IMR-90 (cell line): ENCODE measurements around the gene EFCC1. TPM values are rescaled to one million over a fixed set of nuclear protein-coding genes. Genes with fewer than 3 reads are reported as not detected.

Experiments
- ATAC-seq: fragments of 200-7000 bp; cut with Tn5 transposase; 2 replicates; pipeline ENCODE4 v1.9.1; 2020; ENCODE audit warnings: low read depth, mild to moderate bottlenecking, moderate library complexity
- BruUV-seq: library from RNA; stranded (reverse); fragments of 400-500 nt; replicated peaks from 2 replicates; lab custom pipeline; 2021; lab: Mats Ljungman, UMichigan
- CTCF ChIA-PET: fragments of 300-600 bp; formaldehyde crosslinking; extraction: SDS; loops from one replicate; lab custom pipeline; 2021; ENCODE audit warnings: antibody characterized with exemption; lab: Yijun Ruan, JAX
- POLR2A ChIA-PET: fragments of 300-600 bp; sonication (Branson Sonifier 250); formaldehyde crosslinking; loops from one replicate; lab custom pipeline; 2022; ENCODE audit warnings: antibody characterized with exemption; ENCODE audit not compliant: unreplicated experiment; lab: Charles Lee
- DNase-seq: peaks from one replicate; pipeline ENCODE4 v3.0.0; 2013
- H2AFZ ChIP-seq: replicated peaks from 2 replicates; pipeline ENCODE3; 2013; ENCODE audit warnings: low read length, mild to moderate bottlenecking; ENCODE audit not compliant: poor library complexity
- H2AK5ac ChIP-seq: 2 replicates; pipeline ENCODE4 v1.6.1; 2013; ENCODE audit warnings: low read depth, low read length, inconsistent platforms
- H2AK9ac ChIP-seq: replicated peaks from 2 replicates; pipeline ENCODE3; 2013; ENCODE audit warnings: mild to moderate bottlenecking, low read depth, low read length, moderate library complexity; ENCODE audit not compliant: poor library complexity
- H2BK120ac ChIP-seq: 2 replicates; pipeline ENCODE4 v1.6.1; 2013; ENCODE audit warnings: low read depth, low read length, inconsistent platforms
- H2BK15ac ChIP-seq: 3 replicates; pipeline ENCODE4 v1.6.1; 2013; ENCODE audit warnings: low read depth, low read length, inconsistent platforms
- H2BK20ac ChIP-seq: 2 replicates; pipeline ENCODE4 v1.6.1; 2013; ENCODE audit warnings: low read depth, mild to moderate bottlenecking, inconsistent platforms, low read length, moderate library complexity
- H2BK5ac ChIP-seq: 2 replicates; pipeline ENCODE4 v1.6.1; 2013; ENCODE audit warnings: mild to moderate bottlenecking, low read depth, low read length, inconsistent platforms; ENCODE audit not compliant: poor library complexity, severe bottlenecking
- H3K14ac ChIP-seq: replicated peaks from 2 replicates; pipeline ENCODE4 v1.6.1; 2013; ENCODE audit warnings: low read depth, low read length, inconsistent platforms
- H3K18ac ChIP-seq: 2 replicates; pipeline ENCODE4 v1.6.1; 2013; ENCODE audit warnings: low read depth, low read length, control low read depth
- H3K23ac ChIP-seq: 2 replicates; pipeline ENCODE4 v1.6.1; 2013; ENCODE audit warnings: low read depth, low read length, inconsistent platforms
- H3K27ac ChIP-seq: 2 replicates; pipeline ENCODE4 v1.5.1; 2013; ENCODE audit warnings: mild to moderate bottlenecking, control low read depth, low read length; ENCODE audit not compliant: insufficient read depth
- H3K27me3 ChIP-seq: 2 replicates; pipeline ENCODE4 v1.6.1; 2013; ENCODE audit warnings: low read length; ENCODE audit not compliant: control insufficient read depth, insufficient read depth
- H3K36me3 ChIP-seq: 2 replicates; pipeline ENCODE4 v1.6.1; 2013; ENCODE audit warnings: low read length, mixed read lengths; ENCODE audit not compliant: control insufficient read depth, insufficient read depth
- H3K4ac ChIP-seq: 2 replicates; pipeline ENCODE4 v1.6.1; 2013; ENCODE audit warnings: low read depth, low read length, inconsistent platforms
- H3K4me1 ChIP-seq: 2 replicates; pipeline ENCODE4 v1.6.1; 2013; ENCODE audit warnings: low read length, mixed read lengths; ENCODE audit not compliant: control insufficient read depth, insufficient read depth
- H3K4me2 ChIP-seq: 2 replicates; pipeline ENCODE4 v1.6.1; 2013; ENCODE audit warnings: low read depth, mild to moderate bottlenecking, control low read depth, low read length, moderate library complexity
- H3K4me3 ChIP-seq: 2 replicates; pipeline ENCODE4 v1.5.1; 2013; ENCODE audit warnings: low read depth, mild to moderate bottlenecking, control low read depth, low read length, moderate library complexity; ENCODE audit not compliant: insufficient read depth
- H3K56ac ChIP-seq: 2 replicates; pipeline ENCODE4 v1.6.1; 2013; ENCODE audit warnings: low read length, inconsistent platforms; ENCODE audit not compliant: insufficient read depth; ENCODE audit errors: extremely low read depth
- H3K79me1 ChIP-seq, 2 experiments: 2 replicates each; pipeline ENCODE4 v1.6.1; 2013; ENCODE audit warnings: low read length in 2 of 2, inconsistent platforms in 1 of 2, low read depth in 1 of 2
- H3K9ac ChIP-seq: 2 replicates; pipeline ENCODE4 v1.6.1; 2013; ENCODE audit warnings: low read depth, low read length, control low read depth
- H3K9me1 ChIP-seq: 2 replicates; pipeline ENCODE4 v1.6.1; 2013; ENCODE audit warnings: low read length, inconsistent platforms; ENCODE audit not compliant: insufficient read depth
- H3K9me3 ChIP-seq: 2 replicates; pipeline ENCODE4 v1.6.1; 2013; ENCODE audit warnings: low read length; ENCODE audit not compliant: control insufficient read depth, insufficient read depth
- H4K20me1 ChIP-seq: 2 replicates; pipeline ENCODE4 v1.6.1; 2013; ENCODE audit warnings: low read length, inconsistent platforms; ENCODE audit not compliant: insufficient read depth
- H4K5ac ChIP-seq: 2 replicates; pipeline ENCODE4 v1.6.1; 2013; ENCODE audit warnings: mild to moderate bottlenecking, low read depth, low read length, control low read depth
- H4K8ac ChIP-seq, 2 experiments: 2 replicates each; pipeline ENCODE4 v1.6.1; 2013; ENCODE audit warnings: low read depth in 2 of 2, low read length in 2 of 2, control low read depth in 1 of 2, inconsistent platforms in 1 of 2
- H4K91ac ChIP-seq: 2 replicates; pipeline ENCODE4 v1.6.1; 2013; ENCODE audit warnings: low read depth, low read length, inconsistent platforms; ENCODE audit not compliant: insufficient read depth
- BHLHE40 ChIP-seq: fragments of 150-350 bp; IDR thresholded peaks from 2 replicates; pipeline ENCODE4 v1.6.1; 2016; ENCODE audit warnings: mild to moderate bottlenecking, low read depth, low read length
- CEBPB ChIP-seq: IDR thresholded peaks from 2 replicates; pipeline ENCODE4 v1.6.1; 2012; ENCODE audit warnings: low read depth, low read length, improper control_type of control experiment
- CHD1 ChIP-seq: IDR thresholded peaks from 2 replicates; pipeline ENCODE4 v1.6.1; 2012; ENCODE audit warnings: low read depth, low read length, improper control_type of control experiment
- ELK1 ChIP-seq: fragments of 150-350 bp; IDR thresholded peaks from 2 replicates; pipeline ENCODE4 v1.6.1; 2016; ENCODE audit warnings: low read depth, mild to moderate bottlenecking, low read length, moderate library complexity, borderline replicate concordance
- MAFK ChIP-seq: IDR thresholded peaks from 2 replicates; pipeline ENCODE4 v1.6.1; 2012; ENCODE audit warnings: low read depth, low read length, improper control_type of control experiment
- POLR2A ChIP-seq: IDR thresholded peaks from 2 replicates; pipeline ENCODE4 v1.6.1; 2012; ENCODE audit warnings: mild to moderate bottlenecking, low read depth, low read length
- RAD21 ChIP-seq: IDR thresholded peaks from 2 replicates; pipeline ENCODE4 v1.6.1; 2012; ENCODE audit warnings: low read length, improper control_type of control experiment
- WGBS, 2 experiments: methylation state at CpG; one replicate each; pipeline versions ENCODE4 v1.1.5 to v1.1.7; 2013; ENCODE audit warnings: missing lambda C conversion rate in 2 of 2; ENCODE audit not compliant: insufficient read length in 1 of 2; ENCODE audit errors: extremely low coverage in 2 of 2; 5-methylcytosine and 5-hydroxymethylcytosine counted together
- dilution Hi-C: fragments of 300-500 bp; cut with HindIII; formaldehyde crosslinking; loops from one replicate; pipeline ENCODE4 v1.14.3; 2018; ENCODE audit warnings: low sequenced_read_pairs; ENCODE audit not compliant: unreplicated experiment
- in situ Hi-C: fragments of 300-500 bp; cut with MboI; formaldehyde crosslinking; loops from 3 replicates; pipeline ENCODE4 v1.14.3; 2019; ENCODE audit warnings: low sequenced_read_pairs, inconsistent platforms, mixed read lengths
- intact Hi-C: fragments of 100-400 bp; cut with micrococcal nuclease; formaldehyde crosslinking; loops from 2 replicates; pipeline ENCODE4 v1.10.0; 2022
- polyA plus RNA-seq, 3 experiments: library from polyadenylated mRNA; depleted of rRNA; stranded (reverse); fragments of >200 nt; gene quantifications; 2 replicates each; pipeline ENCODE4 v1.2.3, GENCODE V29; 2012; ENCODE audit warnings: low replicate concordance in 1 of 3
- total RNA-seq: library from RNA; depleted of rRNA; stranded (reverse); fragments of >200 nt; gene quantifications from 2 replicates; pipeline ENCODE4 v1.2.3, GENCODE V29; 2012
- TF ChIP-seq, protein P1 (sequence below): conservative IDR thresholded peaks from 2 replicates; pipeline ENCODE4 v1.5.1; 2012; ENCODE audit warnings: mild to moderate bottlenecking, low read depth, low read length, improper control_type of control experiment
- TF ChIP-seq, protein P2 (sequence below): fragments of 150-350 bp; IDR thresholded peaks from 2 replicates; pipeline ENCODE4 v1.6.1; 2017; ENCODE audit warnings: mild to moderate bottlenecking, antibody characterized with exemption, low read length, low read depth

EFCC1 gene
- total and polyA plus RNA-seq, 2 of the 4 experiments (the other 2 are of a cell fraction): not detected

GRCh38 chr3:129031476-129032215 is 30.5 kb downstream of the EFCC1 start:
- Histone ChIP-seq H3K4me3 (no peak overlapping the region), H4K8ac (no peak overlapping the region), H2BK15ac (no peak overlapping the region), H4K5ac (no peak overlapping the region), H3K79me1 (no peaks in the 10 kb centered on the region), H3K9ac (no peak overlapping the region), H3K4ac (no peak overlapping the region), H4K20me1 (no peaks in the 10 kb centered on the region), H2BK120ac (no peak overlapping the region), H2AK5ac (no peak overlapping the region), H3K4me1 (peaks cover 2% of the 10 kb centered on the region; the same call in 1 of the 2 replicates), H3K36me3 (no peaks in the 10 kb centered on the region), H3K27me3 (peaks cover 36% of the 10 kb centered on the region), H3K56ac (no peak overlapping the region), H3K27ac (no peak overlapping the region), H2BK20ac (no peak overlapping the region), H3K9me1 (no peaks in the 10 kb centered on the region), H3K4me2 (no peak overlapping the region), H2AK9ac (no peak overlapping the region), H3K18ac (no peak overlapping the region), H2AFZ (no peak overlapping the region), H2BK5ac (no peak overlapping the region), H3K23ac (no peak overlapping the region), H4K91ac (no peak overlapping the region), H3K14ac (no peak overlapping the region), H3K9me3 (peaks cover 3% of the 10 kb centered on the region; the same call in 1 of the 2 replicates)
- no peak for DNase-seq
- in situ Hi-C loops: no loop called here
- dilution Hi-C loops: no loop called here
- intact Hi-C loops: no loop called here
- ATAC-seq: no peak
- BruUV-seq: no TSS peak
- no peak for TF ChIP-seq CHD1
- TF ChIP-seq ELK1: no peak
- no peak for TF ChIP-seq POLR2A
- TF ChIP-seq CEBPB: no peak
- TF ChIP-seq, protein P1, sequence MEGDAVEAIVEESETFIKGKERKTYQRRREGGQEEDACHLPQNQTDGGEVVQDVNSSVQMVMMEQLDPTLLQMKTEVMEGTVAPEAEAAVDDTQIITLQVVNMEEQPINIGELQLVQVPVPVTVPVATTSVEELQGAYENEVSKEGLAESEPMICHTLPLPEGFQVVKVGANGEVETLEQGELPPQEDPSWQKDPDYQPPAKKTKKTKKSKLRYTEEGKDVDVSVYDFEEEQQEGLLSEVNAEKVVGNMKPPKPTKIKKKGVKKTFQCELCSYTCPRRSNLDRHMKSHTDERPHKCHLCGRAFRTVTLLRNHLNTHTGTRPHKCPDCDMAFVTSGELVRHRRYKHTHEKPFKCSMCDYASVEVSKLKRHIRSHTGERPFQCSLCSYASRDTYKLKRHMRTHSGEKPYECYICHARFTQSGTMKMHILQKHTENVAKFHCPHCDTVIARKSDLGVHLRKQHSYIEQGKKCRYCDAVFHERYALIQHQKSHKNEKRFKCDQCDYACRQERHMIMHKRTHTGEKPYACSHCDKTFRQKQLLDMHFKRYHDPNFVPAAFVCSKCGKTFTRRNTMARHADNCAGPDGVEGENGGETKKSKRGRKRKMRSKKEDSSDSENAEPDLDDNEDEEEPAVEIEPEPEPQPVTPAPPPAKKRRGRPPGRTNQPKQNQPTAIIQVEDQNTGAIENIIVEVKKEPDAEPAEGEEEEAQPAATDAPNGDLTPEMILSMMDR: no peak
- no peak for TF ChIP-seq RAD21
- TF ChIP-seq BHLHE40: no peak
- TF ChIP-seq MAFK: no peak
- TF ChIP-seq, protein P2, sequence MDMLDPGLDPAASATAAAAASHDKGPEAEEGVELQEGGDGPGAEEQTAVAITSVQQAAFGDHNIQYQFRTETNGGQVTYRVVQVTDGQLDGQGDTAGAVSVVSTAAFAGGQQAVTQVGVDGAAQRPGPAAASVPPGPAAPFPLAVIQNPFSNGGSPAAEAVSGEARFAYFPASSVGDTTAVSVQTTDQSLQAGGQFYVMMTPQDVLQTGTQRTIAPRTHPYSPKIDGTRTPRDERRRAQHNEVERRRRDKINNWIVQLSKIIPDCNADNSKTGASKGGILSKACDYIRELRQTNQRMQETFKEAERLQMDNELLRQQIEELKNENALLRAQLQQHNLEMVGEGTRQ: no peak
- CTCF ChIA-PET: no interaction called here
- WGBS, 2 experiments: no CpG with 5 or more reads among the region's 10 CpGs
- POLR2A ChIA-PET: no interaction called here
